Epithelial cell of esophagus (primary cell): ENCODE results near the gene ANKRD10.

Experiments
- DNase-seq: peaks from one replicate; pipeline ENCODE4 v3.0.0; 2010; ENCODE audit warnings: low read depth
- H3K4me3 ChIP-seq: 2 replicates; pipeline ENCODE4 v1.5.1; 2011; ENCODE audit warnings: mild to moderate bottlenecking, low read length, control low read depth
- TF ChIP-seq, protein P1 (sequence below): IDR thresholded peaks from 2 replicates; pipeline ENCODE4 v1.5.1; 2011; ENCODE audit warnings: low read depth, mild to moderate bottlenecking, low read length, control low read depth, inconsistent platforms; ENCODE audit not compliant: insufficient read depth; ENCODE audit errors: missing control alignments

Gene ANKRD10

DNA sequence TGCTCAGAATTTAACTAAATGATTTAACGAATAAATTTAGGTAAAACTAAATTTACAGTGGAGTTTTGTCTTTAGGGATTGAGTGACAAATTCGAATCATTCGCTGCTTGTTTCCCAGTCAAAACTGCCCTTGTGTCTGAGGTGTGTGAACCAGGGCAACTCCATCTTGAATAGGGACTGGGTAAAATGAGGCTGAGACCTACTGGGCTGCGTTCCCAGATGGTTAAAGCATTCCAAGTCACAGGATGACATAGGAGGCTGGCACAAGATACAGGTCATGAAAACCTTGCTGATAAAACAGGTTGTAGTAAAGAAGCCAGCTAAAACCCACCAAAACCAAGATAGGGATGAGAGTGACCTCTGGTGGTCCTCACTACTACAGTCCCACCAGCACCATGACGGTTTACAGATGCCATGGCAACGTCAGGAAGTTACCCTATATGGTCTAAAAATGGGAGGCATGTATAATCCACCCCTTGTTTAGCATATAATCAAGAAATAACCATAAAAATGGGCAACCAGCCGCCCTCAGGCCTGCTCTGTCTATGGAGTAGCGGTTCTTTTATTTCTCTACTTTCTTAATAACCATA, 10.2 kb upstream of the ANKRD10 start:
- no peak for DNase-seq
- no peak overlapping the region for H3K4me3 ChIP-seq
- TF ChIP-seq, protein P1, sequence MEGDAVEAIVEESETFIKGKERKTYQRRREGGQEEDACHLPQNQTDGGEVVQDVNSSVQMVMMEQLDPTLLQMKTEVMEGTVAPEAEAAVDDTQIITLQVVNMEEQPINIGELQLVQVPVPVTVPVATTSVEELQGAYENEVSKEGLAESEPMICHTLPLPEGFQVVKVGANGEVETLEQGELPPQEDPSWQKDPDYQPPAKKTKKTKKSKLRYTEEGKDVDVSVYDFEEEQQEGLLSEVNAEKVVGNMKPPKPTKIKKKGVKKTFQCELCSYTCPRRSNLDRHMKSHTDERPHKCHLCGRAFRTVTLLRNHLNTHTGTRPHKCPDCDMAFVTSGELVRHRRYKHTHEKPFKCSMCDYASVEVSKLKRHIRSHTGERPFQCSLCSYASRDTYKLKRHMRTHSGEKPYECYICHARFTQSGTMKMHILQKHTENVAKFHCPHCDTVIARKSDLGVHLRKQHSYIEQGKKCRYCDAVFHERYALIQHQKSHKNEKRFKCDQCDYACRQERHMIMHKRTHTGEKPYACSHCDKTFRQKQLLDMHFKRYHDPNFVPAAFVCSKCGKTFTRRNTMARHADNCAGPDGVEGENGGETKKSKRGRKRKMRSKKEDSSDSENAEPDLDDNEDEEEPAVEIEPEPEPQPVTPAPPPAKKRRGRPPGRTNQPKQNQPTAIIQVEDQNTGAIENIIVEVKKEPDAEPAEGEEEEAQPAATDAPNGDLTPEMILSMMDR, result no peak

- TF ChIP-seq, protein P1, result no peak
- no peak overlapping the region for H3K4me3 ChIP-seq
- DNase-seq, result no peak
Measured at GRCh38 chr13:110924639-110924934, 9.7 kb upstream of the ANKRD10 start.

- no peak overlapping the region for H3K4me3 ChIP-seq
- no peak for DNase-seq
- TF ChIP-seq, protein P1, result no peak
Measured at GRCh38 chr13:110923777-110924638, 9.1 kb upstream of the ANKRD10 start.

DNA sequence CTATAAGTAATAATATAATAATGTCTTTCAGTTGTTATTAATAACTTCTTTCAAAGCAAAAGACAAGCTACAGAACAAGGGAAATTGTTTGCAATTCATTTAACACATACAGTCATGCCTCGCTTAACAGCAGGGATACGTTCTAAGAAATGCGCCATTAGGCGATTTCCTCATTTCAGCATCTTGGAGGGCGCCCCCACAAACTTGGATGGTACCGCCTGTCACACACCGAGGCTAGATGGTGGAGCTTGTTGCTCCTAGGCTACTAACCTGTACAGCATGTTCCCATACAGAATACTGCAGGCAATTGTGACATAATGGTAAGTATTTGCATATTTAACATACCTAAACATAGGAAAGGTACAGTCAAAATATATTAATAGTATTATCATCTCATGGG, 8.2 kb upstream of the ANKRD10 start:
- no peak overlapping the region for H3K4me3 ChIP-seq
- DNase-seq, result no peak
- TF ChIP-seq, protein P1, result no peak

DNA sequence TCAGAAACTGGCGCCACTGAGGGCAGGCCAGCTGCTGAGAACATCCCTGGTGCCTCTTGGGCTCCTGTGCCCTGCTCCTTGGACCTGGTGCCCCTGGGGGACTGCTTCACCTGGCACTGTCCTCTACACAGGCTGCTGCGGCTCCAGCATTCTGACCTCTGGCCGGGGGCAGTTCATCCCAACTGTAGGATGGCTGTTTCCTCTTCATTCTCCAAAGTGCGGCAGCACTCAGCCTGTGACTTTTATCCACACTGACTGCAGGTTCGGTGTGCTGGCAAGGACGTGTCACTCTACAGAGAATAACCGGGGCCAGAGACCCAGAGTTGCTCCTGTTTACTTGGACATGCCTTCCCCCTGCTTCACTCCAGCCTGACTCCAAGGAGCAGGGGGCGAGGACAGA, 7.6 kb upstream of the ANKRD10 start:
- H3K4me3 ChIP-seq, result no peak overlapping the region
- TF ChIP-seq, protein P1, result no peak
- no peak for DNase-seq

GRCh38 chr13:110921695-110922094, 6.8 kb upstream of the ANKRD10 start:
- no peak overlapping the region for H3K4me3 ChIP-seq
- DNase-seq, result no peak
- TF ChIP-seq, protein P1, result no peak

DNA sequence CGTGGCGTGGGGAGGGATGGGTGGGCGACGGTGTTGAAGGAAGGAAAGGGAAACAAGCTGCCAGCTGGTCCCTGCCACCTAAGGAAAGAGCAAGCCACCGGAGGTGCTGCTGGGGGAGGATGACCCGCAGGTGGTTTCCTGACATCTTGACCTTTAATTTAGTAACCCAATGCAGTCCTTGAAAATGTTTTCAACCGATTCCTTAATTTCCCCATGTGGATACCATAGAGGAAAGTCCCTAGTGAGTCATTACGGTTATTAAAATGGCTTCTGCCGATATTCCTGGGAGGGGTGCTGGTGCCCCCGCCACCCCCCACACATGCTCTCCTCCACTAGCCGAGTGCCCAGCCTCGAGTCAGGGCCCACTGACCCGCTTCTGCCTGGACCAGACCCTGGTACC, 6.3 kb upstream of the ANKRD10 start:
- no peak for DNase-seq
- no peak overlapping the region for H3K4me3 ChIP-seq
- TF ChIP-seq, protein P1, result no peak
